BJ (cell line): ENCODE measurements around the gene HAUS8. TPM values are rescaled to one million over a fixed set of nuclear protein-coding genes. Genes with fewer than 3 reads are reported as not detected.

Source experiments
- CTCF ChIA-PET: fragments of 350-600 bp; formaldehyde crosslinking; extraction: SDS; loops from one replicate; lab custom pipeline; 2021; ENCODE audit warnings: antibody characterized with exemption, inconsistent platforms; lab: Yijun Ruan, JAX
- POLR2A ChIA-PET: fragments of 300-600 bp; sonication (Branson Sonifier 250); formaldehyde crosslinking; extraction: SDS; loops from one replicate; lab custom pipeline; 2021; ENCODE audit warnings: antibody characterized with exemption; lab: Charles Lee
- DNase-seq: peaks from one replicate; pipeline ENCODE4 v3.0.0-alpha.2; 2011; ENCODE audit warnings: low read depth
- H3K27me3 ChIP-seq: 2 replicates; pipeline ENCODE4 v1.6.0; 2011; ENCODE audit warnings: low read length; ENCODE audit not compliant: control insufficient read depth, insufficient read depth
- H3K36me3 ChIP-seq: 2 replicates; pipeline ENCODE4 v1.5.1; 2011; ENCODE audit warnings: low read length; ENCODE audit not compliant: control insufficient read depth, insufficient read depth
- H3K4me3 ChIP-seq: 2 replicates; pipeline ENCODE4 v1.5.1; 2011; ENCODE audit warnings: low read depth, mild to moderate bottlenecking, control low read depth, low read length
- CTCF ChIP-seq: IDR thresholded peaks from 2 replicates; pipeline ENCODE4 v1.5.1; 2011; ENCODE audit warnings: low read depth, mild to moderate bottlenecking, control low read depth, inconsistent platforms, low read length, moderate library complexity; ENCODE audit not compliant: insufficient read depth
- polyA plus RNA-seq: library from polyadenylated mRNA; depleted of rRNA; stranded (reverse); fragments of >200 nt; gene quantifications from 2 replicates; pipeline ENCODE4 v1.2.3, GENCODE V29; 2011

HAUS8 gene
- polyA plus RNA-seq, 1 experiment = 14.0 TPM

GRCh38 chr19:17111766-17112165 lies 36.5 kb upstream of the HAUS8 start:
- H3K27me3 ChIP-seq = no peaks in the 10 kb centered on the region
- ChIA-PET POLR2A (no interaction called here), CTCF (no interaction called here)
- no peak for DNase-seq
- TF ChIP-seq CTCF = no peak
- H3K36me3 ChIP-seq = peaks cover 19% of the 10 kb centered on the region
- no peak overlapping the region for H3K4me3 ChIP-seq

- no peak for DNase-seq
- ChIA-PET CTCF (no interaction called here), POLR2A (no interaction called here)
- TF ChIP-seq CTCF = no peak
- H3K4me3 ChIP-seq = no peak overlapping the region
- H3K36me3 ChIP-seq = peaks cover 21% of the 10 kb centered on the region
- H3K27me3 ChIP-seq = no peaks in the 10 kb centered on the region
Measured at GRCh38 chr19:17110599-17110966, 35.3 kb upstream of the HAUS8 start.

GRCh38 chr19:17109962-17110598 lies 34.8 kb upstream of the HAUS8 start:
- no peak overlapping the region for H3K4me3 ChIP-seq
- POLR2A ChIA-PET = no interaction called here
- CTCF ChIA-PET = interaction anchor here (0.7 kb wide), 1 partner anchor 16 kb away, joined by 3 read pairs; no protein-coding TSS in a partner anchor
- no peak for TF ChIP-seq CTCF
- peaks cover 21% of the 10 kb centered on the region for H3K36me3 ChIP-seq
- H3K27me3 ChIP-seq = no peaks in the 10 kb centered on the region
- DNase-seq = no peak

- H3K36me3 ChIP-seq = peaks cover 21% of the 10 kb centered on the region
- ChIA-PET POLR2A (no interaction called here), CTCF (interaction anchor here (0.7 kb wide), 1 partner anchor 17 kb away, joined by 3 read pairs; no protein-coding TSS in a partner anchor)
- no peaks in the 10 kb centered on the region for H3K27me3 ChIP-seq
- no peak for TF ChIP-seq CTCF
- DNase-seq = no peak
- no peak overlapping the region for H3K4me3 ChIP-seq
Measured at GRCh38 chr19:17109300-17109699, 34.0 kb upstream of the HAUS8 start.

- POLR2A ChIA-PET = no interaction called here
- CTCF ChIA-PET = no interaction called here
- Histone ChIP-seq H3K27me3 (no peaks in the 10 kb centered on the region), H3K4me3 (no peak overlapping the region), H3K36me3 (peaks cover 22% of the 10 kb centered on the region)
- TF ChIP-seq CTCF = no peak
- no peak for DNase-seq
Measured at GRCh38 chr19:17108453-17108784, 33.2 kb upstream of the HAUS8 start.
